HG03103 (cell line): ENCODE data around the gene CFAP410.

ENCODE experiments used
- ATAC-seq: cut with Tn5 transposase; IDR thresholded peaks from one replicate; pipeline ENCODE4 v1.9.1; 2021; ENCODE audit warnings: low read depth; ENCODE audit not compliant: unreplicated experiment

CFAP410 gene

GRCh38 chr21:44332965-44333364, 6.2 kb downstream of the CFAP410 start:
- ATAC-seq, result no peak

- ATAC-seq, result no peak
These were observed 6.8 kb downstream of the CFAP410 start for GRCh38 chr21:44332383-44332782.

- no peak for ATAC-seq
These were observed 7.4 kb downstream of the CFAP410 start for GRCh38 chr21:44331650-44332307.

GRCh38 chr21:44331209-44331608, 8.0 kb downstream of the CFAP410 start:
- ATAC-seq, result no peak

- no peak for ATAC-seq
These were observed 8.5 kb downstream of the CFAP410 start for GRCh38 chr21:44330698-44331097.

GRCh38 chr21:44329971-44330681, 9.1 kb downstream of the CFAP410 start:
- ATAC-seq, result no peak

- no peak for ATAC-seq
These were observed 9.9 kb downstream of the CFAP410 start for GRCh38 chr21:44329086-44329889.

GRCh38 chr21:44328242-44328895, 10.8 kb downstream of the CFAP410 start:
- ATAC-seq, result no peak

GRCh38 chr21:44327603-44327974, 11.6 kb downstream of the CFAP410 start:
- no peak for ATAC-seq

GRCh38 chr21:44326716-44327602, 12.2 kb downstream of the CFAP410 start:
- no peak for ATAC-seq

GRCh38 chr21:44326272-44326647, 12.9 kb downstream of the CFAP410 start:
- no peak for ATAC-seq

- no peak for ATAC-seq
These were observed 13.6 kb downstream of the CFAP410 start for GRCh38 chr21:44325386-44326271.

- no peak for ATAC-seq
These were observed 14.4 kb downstream of the CFAP410 start for GRCh38 chr21:44324854-44325107.

GRCh38 chr21:44324106-44324853, 14.9 kb downstream of the CFAP410 start:
- no peak for ATAC-seq

- no peak for ATAC-seq
These were observed 15.6 kb downstream of the CFAP410 start for GRCh38 chr21:44323591-44323990.

- no peak for ATAC-seq
These were observed 16.4 kb downstream of the CFAP410 start for GRCh38 chr21:44322621-44323325.

GRCh38 chr21:44321846-44322450, 17.2 kb downstream of the CFAP410 start:
- no peak for ATAC-seq

GRCh38 chr21:44320847-44321246, 18.3 kb downstream of the CFAP410 start:
- no peak for ATAC-seq
